PFSK-1 (cell line): ENCODE results near the gene RPL37A.

ENCODE experiments used
- FOXP2 ChIP-seq: optimal IDR thresholded peaks from 2 replicates; pipeline ENCODE3; 2011; ENCODE audit warnings: borderline replicate concordance, control low read depth, inconsistent platforms; ENCODE audit not compliant: insufficient read depth; ENCODE audit errors: extremely low read length, extremely low read depth
- POLR2AphosphoS5 ChIP-seq: IDR thresholded peaks from 2 replicates; pipeline ENCODE4 v1.6.1; 2012; ENCODE audit warnings: low read depth, mild to moderate bottlenecking, control low read depth, low read length, moderate library complexity
- REST ChIP-seq, 2 experiments: IDR thresholded peaks; 2 replicates each; pipeline versions ENCODE4 v1.6.1 to v1.8.0; 2011 to 2012; ENCODE audit warnings: low read depth in 2 of 2, low read length in 2 of 2, control low read depth in 1 of 2, inconsistent platforms in 1 of 2, mild to moderate bottlenecking in 1 of 2, moderate library complexity in 1 of 2; ENCODE audit not compliant: insufficient read depth in 1 of 2
- SIN3A ChIP-seq: IDR thresholded peaks from 2 replicates; pipeline ENCODE4 v1.6.1; 2012; ENCODE audit warnings: mild to moderate bottlenecking, low read length, moderate library complexity, borderline replicate concordance; ENCODE audit not compliant: insufficient read depth
- TAF1 ChIP-seq: IDR thresholded peaks from 2 replicates; pipeline ENCODE4 v1.6.1; 2012; ENCODE audit warnings: low read length, control low read depth, borderline replicate concordance; ENCODE audit not compliant: insufficient read depth

RPL37A gene

GRCh38 chr2:216478151-216478550, 20.5 kb upstream of the RPL37A start:
- TF ChIP-seq REST (IDR thresholded peaks at IDR 0.05; ENCODE audit: insufficient read depth in 1 of 2, low read depth in 2 of 2, low read length in 2 of 2) (no peak), POLR2AphosphoS5 (no peak), FOXP2 (no peak), TAF1 (no peak), SIN3A (no peak)

- no peak for TF ChIP-seq FOXP2
- TF ChIP-seq TAF1: no peak
- TF ChIP-seq REST (IDR thresholded peaks at IDR 0.05; ENCODE audit: insufficient read depth in 1 of 2, low read depth in 2 of 2, low read length in 2 of 2): no peak
- no peak for TF ChIP-seq POLR2AphosphoS5
- TF ChIP-seq SIN3A: no peak
Observed at GRCh38 chr2:216478791-216479190, 19.9 kb upstream of the RPL37A start.

GRCh38 chr2:216480221-216480620, 18.4 kb upstream of the RPL37A start:
- TF ChIP-seq FOXP2 (no peak), POLR2AphosphoS5 (no peak), SIN3A (no peak), TAF1 (no peak), REST (IDR thresholded peaks at IDR 0.05; ENCODE audit: insufficient read depth in 1 of 2, low read depth in 2 of 2, low read length in 2 of 2) (no peak)

GRCh38 chr2:216482640-216483039, 16.0 kb upstream of the RPL37A start:
- no peak for TF ChIP-seq REST (IDR thresholded peaks at IDR 0.05; ENCODE audit: insufficient read depth in 1 of 2, low read depth in 2 of 2, low read length in 2 of 2)
- TF ChIP-seq FOXP2: no peak
- no peak for TF ChIP-seq SIN3A
- no peak for TF ChIP-seq TAF1

- TF ChIP-seq POLR2AphosphoS5 (no peak), SIN3A (no peak), TAF1 (no peak), REST (IDR thresholded peaks at IDR 0.05; ENCODE audit: insufficient read depth in 1 of 2, low read depth in 2 of 2, low read length in 2 of 2) (no peak), FOXP2 (no peak)
Observed at GRCh38 chr2:216485237-216485636, 13.4 kb upstream of the RPL37A start.
